Measurements from ENCODE around the gene VPS9D1. TPM values are rescaled to one million over a fixed set of nuclear protein-coding genes. Genes with fewer than 3 reads are reported as not detected.

VPS9D1 gene
- total RNA-seq, 1 experiment from 2014 or later, result 6.3 TPM

- H3K9me3 ChIP-seq (ENCODE audit: control insufficient read depth, insufficient read depth, low read depth, low read length), result no peaks in the 10 kb centered on the region
- in situ Hi-C loops (cut with HindIII; ENCODE audit: low pct_unique_long_range_greater_than_20kb, low sequenced_read_pairs) (no loop called here), intact Hi-C loops (cut with micrococcal nuclease; ENCODE audit: unreplicated experiment) (no loop called here)
- DNase-seq (ENCODE audit: low read depth, low spot score) (peak; percentile 24), ATAC-seq (peak; percentile 96)
- ChIA-PET CTCF (interaction anchor here (0.7 kb wide), 1 partner anchor 20 kb away, joined by 3 read pairs; no protein-coding TSS in a partner anchor), POLR2A (interaction anchor here (0.5 kb wide), 1 partner anchor 243 kb away, joined by 5 read pairs; no protein-coding TSS in a partner anchor)
- H3K27me3 ChIP-seq (ENCODE audit: control insufficient read depth, insufficient read depth, low read length), result no peaks in the 10 kb centered on the region
- no TSS peak for BruUV-seq (replicated peaks)
- peak within 1 kb of the TSS; percentile 74 to 78 for H3K4me3 ChIP-seq (ENCODE audit: low read depth in 2 of 2, low read length in 2 of 2)
- no peaks in the 10 kb centered on the region; the same call in 1 of the 2 replicates for H3K36me3 ChIP-seq (ENCODE audit: control insufficient read depth, insufficient read depth, low read length)
- peak within 1 kb of the TSS; percentile 82 for H3K27ac ChIP-seq (ENCODE audit: low read length)
- peaks cover 3% of the 10 kb centered on the region; the same call in 1 of the 2 replicates for H3K4me1 ChIP-seq (ENCODE audit: control insufficient read depth, insufficient read depth, low read length)
- TF ChIP-seq CTCF (IDR thresholded peaks at IDR 0.05), result no peak
- peak; percentile 46; the same call in 1 of the 2 replicates for TF ChIP-seq SIN3A (IDR thresholded peaks at IDR 0.05; ENCODE audit: borderline replicate concordance, insufficient read depth, low read depth, low read length)
- TF ChIP-seq REST (IDR thresholded peaks at IDR 0.05; ENCODE audit: insufficient read depth in 1 of 2, low read depth in 2 of 2, low read length in 1 of 2), result no peak
- TF ChIP-seq POLR2AphosphoS5 (IDR thresholded peaks at IDR 0.05; ENCODE audit: low read depth, low read length), result peak; percentile 87
- no peak for TF ChIP-seq TCF7L2 (IDR thresholded peaks at IDR 0.05; ENCODE audit: low read depth, low read length)
Observed at GRCh38 chr16:89686520-89687091, 34.1 kb downstream of the VPS9D1 start, which contains the start of gene CDK10. Gene CDK10 (plus strand): TSS chr16:89686689. CDS start chr16:89686711, 22 bp downstream.

- ChIA-PET POLR2A (no interaction called here), CTCF (no interaction called here)
- no peak overlapping the region for H3K27ac ChIP-seq (ENCODE audit: low read length)
- intact Hi-C loops (cut with micrococcal nuclease; ENCODE audit: unreplicated experiment) (no loop called here), in situ Hi-C loops (cut with HindIII; ENCODE audit: low pct_unique_long_range_greater_than_20kb, low sequenced_read_pairs) (no loop called here)
- ATAC-seq (no peak), DNase-seq (ENCODE audit: low read depth, low spot score) (no peak)
- no peaks in the 10 kb centered on the region for H3K9me3 ChIP-seq (ENCODE audit: control insufficient read depth, insufficient read depth, low read depth, low read length)
- no peak for TF ChIP-seq TCF7L2 (IDR thresholded peaks at IDR 0.05; ENCODE audit: low read depth, low read length)
- TF ChIP-seq REST (IDR thresholded peaks at IDR 0.05; ENCODE audit: insufficient read depth in 1 of 2, low read depth in 2 of 2, low read length in 1 of 2), result no peak
- no peak for TF ChIP-seq SIN3A (IDR thresholded peaks at IDR 0.05; ENCODE audit: borderline replicate concordance, insufficient read depth, low read depth, low read length)
- TF ChIP-seq POLR2AphosphoS5 (IDR thresholded peaks at IDR 0.05; ENCODE audit: low read depth, low read length), result no peak
- no peak for TF ChIP-seq CTCF (IDR thresholded peaks at IDR 0.05)
- no peak overlapping the region for H3K4me3 ChIP-seq (ENCODE audit: low read depth in 2 of 2, low read length in 2 of 2)
- H3K27me3 ChIP-seq (ENCODE audit: control insufficient read depth, insufficient read depth, low read length), result no peaks in the 10 kb centered on the region
- no TSS peak for BruUV-seq (replicated peaks)
- peaks cover 3% of the 10 kb centered on the region; the same call in 1 of the 2 replicates for H3K4me1 ChIP-seq (ENCODE audit: control insufficient read depth, insufficient read depth, low read length)
- no peaks in the 10 kb centered on the region; the same call in 1 of the 2 replicates for H3K36me3 ChIP-seq (ENCODE audit: control insufficient read depth, insufficient read depth, low read length)
Observed at GRCh38 chr16:89685916-89686315, 34.8 kb downstream of the VPS9D1 start.
